ENCODE data around the gene FGF14.

DNA sequence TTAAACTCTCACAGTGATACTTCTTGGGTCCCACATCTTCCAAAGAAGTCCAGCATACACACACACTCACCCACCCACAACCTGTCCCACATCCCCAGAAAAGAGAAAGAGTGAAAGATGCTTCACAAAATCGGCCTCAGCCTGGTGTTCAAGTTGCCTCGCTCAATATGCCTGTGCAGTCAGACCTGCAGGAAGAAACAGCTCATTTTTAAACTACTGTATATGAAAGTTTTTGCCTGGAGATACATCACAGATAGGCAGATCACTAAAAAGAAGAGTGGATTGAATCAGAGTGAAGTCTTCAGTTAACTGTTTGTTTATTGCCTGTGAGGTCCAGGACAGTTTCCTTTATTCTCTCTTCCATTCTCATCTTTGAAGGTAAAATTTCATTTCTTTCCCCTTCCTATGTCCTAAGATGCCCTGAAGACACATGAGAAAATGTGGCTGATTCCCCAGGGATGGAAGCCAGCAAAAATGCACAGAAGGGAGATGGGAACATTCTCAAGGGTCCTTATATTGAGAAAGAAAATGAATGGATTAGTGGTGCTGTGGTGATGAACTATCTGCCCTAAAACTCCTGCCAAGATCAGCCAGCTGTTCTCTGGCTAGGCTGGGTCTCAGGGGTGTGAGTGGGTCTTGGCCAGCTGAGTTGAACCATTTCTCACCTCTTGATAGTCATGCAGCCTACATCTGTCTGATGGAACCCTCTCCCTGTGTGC lies 690.4 kb downstream of the FGF14 start:
- TF ChIP-seq, protein P1, sequence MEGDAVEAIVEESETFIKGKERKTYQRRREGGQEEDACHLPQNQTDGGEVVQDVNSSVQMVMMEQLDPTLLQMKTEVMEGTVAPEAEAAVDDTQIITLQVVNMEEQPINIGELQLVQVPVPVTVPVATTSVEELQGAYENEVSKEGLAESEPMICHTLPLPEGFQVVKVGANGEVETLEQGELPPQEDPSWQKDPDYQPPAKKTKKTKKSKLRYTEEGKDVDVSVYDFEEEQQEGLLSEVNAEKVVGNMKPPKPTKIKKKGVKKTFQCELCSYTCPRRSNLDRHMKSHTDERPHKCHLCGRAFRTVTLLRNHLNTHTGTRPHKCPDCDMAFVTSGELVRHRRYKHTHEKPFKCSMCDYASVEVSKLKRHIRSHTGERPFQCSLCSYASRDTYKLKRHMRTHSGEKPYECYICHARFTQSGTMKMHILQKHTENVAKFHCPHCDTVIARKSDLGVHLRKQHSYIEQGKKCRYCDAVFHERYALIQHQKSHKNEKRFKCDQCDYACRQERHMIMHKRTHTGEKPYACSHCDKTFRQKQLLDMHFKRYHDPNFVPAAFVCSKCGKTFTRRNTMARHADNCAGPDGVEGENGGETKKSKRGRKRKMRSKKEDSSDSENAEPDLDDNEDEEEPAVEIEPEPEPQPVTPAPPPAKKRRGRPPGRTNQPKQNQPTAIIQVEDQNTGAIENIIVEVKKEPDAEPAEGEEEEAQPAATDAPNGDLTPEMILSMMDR (IDR thresholded peaks at IDR 0.05; ENCODE audit: poor library complexity) = no peak
- no peak for TF ChIP-seq EZH2phosphoT487 (IDR thresholded peaks at IDR 0.05; ENCODE audit: low read depth, severe bottlenecking, unreplicated experiment)
